Measurements from ENCODE around the gene MYEF2. TPM values are rescaled to one million over a fixed set of nuclear protein-coding genes. Genes with fewer than 3 reads are reported as not detected.
A peak's percentile ranks its signal among the peaks of the same experiment; 100 is the strongest.

Gene MYEF2, protein sequence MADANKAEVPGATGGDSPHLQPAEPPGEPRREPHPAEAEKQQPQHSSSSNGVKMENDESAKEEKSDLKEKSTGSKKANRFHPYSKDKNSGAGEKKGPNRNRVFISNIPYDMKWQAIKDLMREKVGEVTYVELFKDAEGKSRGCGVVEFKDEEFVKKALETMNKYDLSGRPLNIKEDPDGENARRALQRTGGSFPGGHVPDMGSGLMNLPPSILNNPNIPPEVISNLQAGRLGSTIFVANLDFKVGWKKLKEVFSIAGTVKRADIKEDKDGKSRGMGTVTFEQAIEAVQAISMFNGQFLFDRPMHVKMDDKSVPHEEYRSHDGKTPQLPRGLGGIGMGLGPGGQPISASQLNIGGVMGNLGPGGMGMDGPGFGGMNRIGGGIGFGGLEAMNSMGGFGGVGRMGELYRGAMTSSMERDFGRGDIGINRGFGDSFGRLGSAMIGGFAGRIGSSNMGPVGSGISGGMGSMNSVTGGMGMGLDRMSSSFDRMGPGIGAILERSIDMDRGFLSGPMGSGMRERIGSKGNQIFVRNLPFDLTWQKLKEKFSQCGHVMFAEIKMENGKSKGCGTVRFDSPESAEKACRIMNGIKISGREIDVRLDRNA
- 10 to 100 TPM; 10.2 to 23.3 TPM for total RNA-seq

DNA sequence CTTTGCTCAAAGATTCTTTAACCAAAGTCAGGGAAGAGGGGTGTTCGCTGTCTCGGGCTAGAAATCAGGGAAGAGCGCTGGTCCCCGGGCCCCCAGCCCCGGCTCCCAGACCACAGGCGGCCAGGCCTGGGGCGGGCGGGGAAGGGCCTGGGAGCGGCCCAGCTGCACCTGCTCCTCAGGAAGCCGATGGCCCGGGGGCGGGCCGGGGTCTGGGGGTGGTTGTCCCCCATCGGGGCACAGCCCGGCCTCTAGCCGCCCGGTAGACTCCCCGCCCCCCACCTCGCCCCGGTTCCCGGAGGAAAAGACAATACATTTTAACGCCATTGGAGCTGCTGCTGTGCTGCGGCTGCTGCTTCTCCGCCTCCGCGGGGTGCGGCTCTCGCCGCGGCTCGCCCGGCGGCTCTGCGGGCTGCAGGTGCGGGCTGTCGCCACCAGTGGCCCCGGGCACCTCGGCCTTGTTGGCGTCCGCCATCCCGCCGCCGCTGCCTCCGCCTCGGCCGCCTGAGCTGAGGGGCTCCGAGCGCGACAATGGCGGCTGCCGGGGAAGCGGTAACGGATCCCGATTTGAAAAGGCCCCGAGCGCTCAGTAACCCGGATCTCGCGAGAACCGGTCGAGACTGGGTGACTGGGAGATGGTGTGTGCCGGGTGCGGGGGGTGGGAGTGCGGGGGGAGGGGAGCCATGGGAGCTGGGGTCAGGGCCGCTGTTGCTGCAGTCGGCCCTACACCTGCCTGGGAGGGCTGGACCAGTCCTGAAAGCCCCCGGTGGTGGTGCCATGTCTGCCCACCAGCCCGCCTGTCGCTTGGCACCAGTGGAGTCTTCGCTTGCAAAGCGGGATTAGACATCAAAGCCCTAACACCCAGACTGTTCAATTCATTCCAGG lies at the start of gene MYEF2:
MYEF2 (minus strand) TSS at position 530 of the 882 bp plus-strand sequence; CDS start at position 472, 58 bp downstream.
- H3K36me3 ChIP-seq, result no peaks in the 10 kb centered on the region
- no peak for TF ChIP-seq POLR2A (IDR thresholded peaks at IDR 0.05)
- TF ChIP-seq CTCF (IDR thresholded peaks at IDR 0.05), result peak in 1 of 4 experiments; percentile 23
- H3K9me3 ChIP-seq, result no peaks in the 10 kb centered on the region
- peak within 1 kb of the TSS; percentile 58 to 61 for H3K4me3 ChIP-seq
- WGBS, result 2% methylated on average over 60 of the region's 71 CpGs
- intact Hi-C loops (cut with DNase I), result no loop called here
- no peaks in the 10 kb centered on the region for H3K4me1 ChIP-seq (replicated peaks)
- no peaks in the 10 kb centered on the region for H3K27me3 ChIP-seq (replicated peaks; ENCODE audit: insufficient read depth)
- DNase-seq (ENCODE audit: low spot score), result peak; percentile 39
- H3K27ac ChIP-seq, result peak within 1 kb of the TSS; percentile 68 to 72

- H3K36me3 ChIP-seq, result no peaks in the 10 kb centered on the region
- no peak for DNase-seq (ENCODE audit: low spot score)
- TF ChIP-seq CTCF (IDR thresholded peaks at IDR 0.05) (no peak), POLR2A (IDR thresholded peaks at IDR 0.05) (no peak), POLR2AphosphoS5 (IDR thresholded peaks at IDR 0.05) (no peak)
- H3K4me1 ChIP-seq (replicated peaks), result no peaks in the 10 kb centered on the region
- no peaks in the 10 kb centered on the region for H3K9me3 ChIP-seq
- H3K27me3 ChIP-seq (replicated peaks; ENCODE audit: insufficient read depth), result no peaks in the 10 kb centered on the region
- intact Hi-C loops (cut with DNase I), result no loop called here
- no peak overlapping the region for H3K4me3 ChIP-seq
- no peak overlapping the region for H3K27ac ChIP-seq
- 41% methylated on average over 3 of the region's 3 CpGs for WGBS
Measured at GRCh38 chr15:48225771-48226170, 47.7 kb upstream of the MYEF2 start.

DNA sequence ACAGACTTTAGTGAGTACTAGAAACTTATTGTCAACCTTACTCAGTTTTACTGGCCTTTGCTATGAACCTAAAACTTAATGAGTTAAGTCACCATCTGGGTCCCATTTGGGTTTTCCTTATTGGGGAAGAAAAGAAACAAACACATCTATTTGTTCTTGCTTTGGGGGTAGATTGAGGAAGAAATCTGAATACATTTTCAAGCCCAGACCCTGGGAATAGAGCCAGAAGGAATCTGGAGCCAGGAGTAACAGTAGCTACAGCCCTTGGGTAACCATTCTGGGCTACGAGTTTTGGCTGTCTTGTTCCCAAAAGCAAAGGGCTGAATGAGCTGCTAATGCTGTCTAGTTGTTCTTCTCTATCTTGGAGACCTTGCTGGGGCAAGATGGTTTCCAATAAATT lies 44.5 kb upstream of the MYEF2 start:
- WGBS, result 13% methylated on average over 1 of the region's 1 CpG
- Histone ChIP-seq H3K4me3 (no peak overlapping the region), H3K27ac (no peak overlapping the region), H3K36me3 (no peaks in the 10 kb centered on the region), H3K9me3 (no peaks in the 10 kb centered on the region), H3K27me3 (replicated peaks; ENCODE audit: insufficient read depth) (no peaks in the 10 kb centered on the region), H3K4me1 (replicated peaks) (no peaks in the 10 kb centered on the region)
- no peak for DNase-seq (ENCODE audit: low spot score)
- TF ChIP-seq POLR2AphosphoS5 (IDR thresholded peaks at IDR 0.05) (no peak), POLR2A (IDR thresholded peaks at IDR 0.05) (no peak), CTCF (IDR thresholded peaks at IDR 0.05) (no peak)
- intact Hi-C loops (cut with DNase I), result no loop called here

- Histone ChIP-seq H3K36me3 (no peaks in the 10 kb centered on the region), H3K27me3 (replicated peaks; ENCODE audit: insufficient read depth) (no peaks in the 10 kb centered on the region), H3K4me3 (no peak overlapping the region), H3K27ac (no peak overlapping the region), H3K4me1 (replicated peaks) (no peaks in the 10 kb centered on the region), H3K9me3 (no peaks in the 10 kb centered on the region)
- 61% methylated on average over 4 of the region's 4 CpGs for WGBS
- no peak for TF ChIP-seq POLR2A (IDR thresholded peaks at IDR 0.05)
- no peak for TF ChIP-seq CTCF (IDR thresholded peaks at IDR 0.05)
- TF ChIP-seq POLR2AphosphoS5 (IDR thresholded peaks at IDR 0.05), result no peak
- DNase-seq (ENCODE audit: low spot score), result no peak
- intact Hi-C loops (cut with DNase I), result no loop called here
Measured at GRCh38 chr15:48221885-48222284, 43.8 kb upstream of the MYEF2 start.
